Activated CD8-positive, alpha-beta memory T cell treated with anti-CD3 and anti-CD28 coated beads, Interleukin-2, amount 50 U/mL, for 48 hours (primary cell): ENCODE data around the gene EFCAB14.
"Not testable (repeated sequence)": the region's sequence is repeated elsewhere in the genome, so short reads cannot be mapped to it uniquely, and the experiment has no call there.

Experiments
- DNase-seq: peaks from one replicate; pipeline ENCODE4 v3.0.0-alpha.2; 2020

Gene EFCAB14

GRCh38 chr1:46682064-46682463 is 36.9 kb downstream of the EFCAB14 start:
- no peak for DNase-seq

GRCh38 chr1:46681333-46682034 is 37.4 kb downstream of the EFCAB14 start:
- no peak for DNase-seq

- no peak for DNase-seq
Measured at GRCh38 chr1:46679789-46680573, 38.9 kb downstream of the EFCAB14 start.

GRCh38 chr1:46677339-46677738 is 41.6 kb downstream of the EFCAB14 start:
- DNase-seq, result no peak

- DNase-seq, result no peak
Measured at GRCh38 chr1:46676531-46676930, 42.4 kb downstream of the EFCAB14 start.

GRCh38 chr1:46675549-46676314 is 43.2 kb downstream of the EFCAB14 start:
- no peak for DNase-seq

- no peak for DNase-seq
Measured at GRCh38 chr1:46673749-46674182, 45.1 kb downstream of the EFCAB14 start.

- DNase-seq, result no peak
Measured at GRCh38 chr1:46672696-46673095, 46.2 kb downstream of the EFCAB14 start.

- DNase-seq, result no peak
Measured at GRCh38 chr1:46671554-46671953, 47.4 kb downstream of the EFCAB14 start, which contains the start of gene TEX38. TSS of gene TEX38 (plus strand) at chr1:46671854. CDS start at chr1:46671935, 81 bp downstream.

- DNase-seq, result no peak
Measured at GRCh38 chr1:46670134-46670533, 48.8 kb downstream of the EFCAB14 start.

GRCh38 chr1:46667782-46668760 is 50.8 kb downstream of the EFCAB14 start, which contains the start of gene ATPAF1:
TSS of gene ATPAF1 (minus strand) at chr1:46668364. CDS start at chr1:46668322, 42 bp downstream.
- DNase-seq, result peak; percentile 80

GRCh38 chr1:46665983-46666382 is 52.9 kb downstream of the EFCAB14 start:
- DNase-seq, result no peak

- DNase-seq, result not testable (repeated sequence)
Measured at GRCh38 chr1:46662919-46663318, 56.0 kb downstream of the EFCAB14 start.

- not testable (repeated sequence) for DNase-seq
Measured at GRCh38 chr1:46660116-46660515, 58.8 kb downstream of the EFCAB14 start.

GRCh38 chr1:46659307-46659870 is 59.5 kb downstream of the EFCAB14 start:
- no peak for DNase-seq

- no peak for DNase-seq
Measured at GRCh38 chr1:46657775-46658174, 61.1 kb downstream of the EFCAB14 start.

GRCh38 chr1:46656643-46657042 is 62.3 kb downstream of the EFCAB14 start:
- DNase-seq, result no peak

GRCh38 chr1:46655848-46656247 is 63.1 kb downstream of the EFCAB14 start:
- DNase-seq, result no peak

GRCh38 chr1:46654698-46655097 is 64.2 kb downstream of the EFCAB14 start:
- not testable (repeated sequence) for DNase-seq

- no peak for DNase-seq
Measured at GRCh38 chr1:46654012-46654411, 64.9 kb downstream of the EFCAB14 start.

- DNase-seq, result no peak
Measured at GRCh38 chr1:46653405-46653958, 65.4 kb downstream of the EFCAB14 start.
